WTC11 (cell line): Measurements from ENCODE around the gene LARP4B. TPM values are rescaled to one million over a fixed set of nuclear protein-coding genes. Genes with fewer than 3 reads are reported as not detected.

Source experiments
- ATAC-seq: fragments of 200-7000 bp; cut with Tn5 transposase; 2 replicates; pipeline ENCODE4 v1.10.0; 2021; ENCODE audit warnings: mild to moderate bottlenecking, moderate library complexity
- CTCF ChIA-PET: fragments of 300-600 bp; sonication (Branson Sonifier 250); formaldehyde crosslinking; loops from one replicate; lab custom pipeline; 2021; ENCODE audit warnings: antibody characterized with exemption; lab: Charles Lee
- POLR2A ChIA-PET: fragments of 350-600 bp; sonication (Branson Sonifier 250); formaldehyde crosslinking; loops from one replicate; lab custom pipeline; 2021; ENCODE audit warnings: antibody characterized with exemption; lab: Charles Lee
- DNase-seq: peaks from one replicate; pipeline ENCODE4 v3.0.0; 2021; ENCODE audit warnings: low spot score
- H3K27ac Mint-ChIP-seq: 2 replicates; pipeline ENCODE4 v1.8.0; 2021; ENCODE audit warnings: mixed read lengths
- H3K27me3 Mint-ChIP-seq: 2 replicates; pipeline ENCODE4 v1.8.0; 2021; ENCODE audit warnings: low read depth, mild to moderate bottlenecking, moderate library complexity, mixed read lengths
- H3K36me3 Mint-ChIP-seq: 2 replicates; pipeline ENCODE4 v1.8.0; 2021; ENCODE audit warnings: mixed read lengths
- H3K4me1 Mint-ChIP-seq: 2 replicates; pipeline ENCODE4 v1.8.0; 2022; ENCODE audit warnings: mixed read lengths
- H3K4me3 Mint-ChIP-seq: 2 replicates; pipeline ENCODE4 v1.8.0; 2021; ENCODE audit warnings: mild to moderate bottlenecking, moderate library complexity, mixed read lengths
- H3K9me3 Mint-ChIP-seq: 2 replicates; pipeline ENCODE4 v1.8.0; 2021; ENCODE audit warnings: mixed read lengths
- ARID4B ChIP-seq: sonication (generic); formaldehyde crosslinking; IDR thresholded peaks from 2 replicates; pipeline ENCODE4 v1.8.0; 2023; ENCODE audit warnings: missing genetic modification reagents, mild to moderate bottlenecking, borderline replicate concordance
- E2F1 ChIP-seq: sonication (generic); formaldehyde crosslinking; IDR thresholded peaks from 2 replicates; pipeline ENCODE4 v1.8.0; 2022; ENCODE audit warnings: mild to moderate bottlenecking, missing genetic modification reagents
- IRF2 ChIP-seq: sonication (generic); formaldehyde crosslinking; IDR thresholded peaks from 2 replicates; pipeline ENCODE4 v1.8.0; 2022; ENCODE audit warnings: low read depth, missing genetic modification reagents, borderline replicate concordance
- NFATC4 ChIP-seq: fragments of 250-450 bp; sonication (Bioruptor Pico); IDR thresholded peaks from 2 replicates; pipeline ENCODE4 v1.9.0; 2021; ENCODE audit warnings: mild to moderate bottlenecking
- RORB ChIP-seq: fragments of 250-450 bp; sonication (Bioruptor Pico); IDR thresholded peaks from 2 replicates; pipeline ENCODE4 v1.9.0; 2021; ENCODE audit warnings: mild to moderate bottlenecking
- ZBTB21 ChIP-seq: sonication (generic); formaldehyde crosslinking; IDR thresholded peaks from 2 replicates; pipeline ENCODE4 v1.8.1; 2023; ENCODE audit warnings: mild to moderate bottlenecking, missing genetic modification reagents, borderline replicate concordance
- ZNF281 ChIP-seq: sonication (generic); formaldehyde crosslinking; IDR thresholded peaks from 2 replicates; pipeline ENCODE4 v1.8.0; 2023; ENCODE audit warnings: mild to moderate bottlenecking, missing genetic modification reagents
- ZSCAN18 ChIP-seq: fragments of 250-450 bp; sonication (Bioruptor Pico); IDR thresholded peaks from 2 replicates; pipeline ENCODE4 v2.1.2; 2022; ENCODE audit warnings: mild to moderate bottlenecking, moderate library complexity
- total RNA-seq: library from RNA; stranded (reverse); gene quantifications from 3 replicates; pipeline ENCODE4 v1.2.3, GENCODE V29; 2021
- TF ChIP-seq, protein P1 (sequence below): sonication (generic); formaldehyde crosslinking; IDR thresholded peaks from 2 replicates; pipeline ENCODE4 v1.8.1; 2023; ENCODE audit warnings: mild to moderate bottlenecking, moderate library complexity, missing genetic modification reagents
- TF ChIP-seq, protein P2 (sequence below): sonication (generic); formaldehyde crosslinking; IDR thresholded peaks from 2 replicates; pipeline ENCODE4 v1.8.1; 2022; ENCODE audit warnings: low read depth, mild to moderate bottlenecking, moderate library complexity, missing genetic modification reagents, borderline replicate concordance
- TF ChIP-seq, protein P3 (sequence below): fragments of 200-600 bp; IDR thresholded peaks from 2 replicates; pipeline ENCODE4 v1.8.0; 2022; ENCODE audit warnings: antibody characterized with exemption
- TF ChIP-seq, protein P4 (sequence below): sonication (generic); formaldehyde crosslinking; IDR thresholded peaks from 2 replicates; pipeline ENCODE4 v1.8.0; 2022; ENCODE audit warnings: mild to moderate bottlenecking, missing genetic modification reagents

Gene LARP4B
- total RNA-seq, 1 experiment from 2014 or later: 87.1 TPM

GRCh38 chr10:968546-969199 lies 37.2 kb upstream of the LARP4B start (continued):
- TF ChIP-seq ZNF281 (no peak), ARID4B (no peak), ZSCAN18 (CRISPR knock-in tag) (no peak), ZBTB21 (CRISPR knock-in tag) (no peak)

DNA sequence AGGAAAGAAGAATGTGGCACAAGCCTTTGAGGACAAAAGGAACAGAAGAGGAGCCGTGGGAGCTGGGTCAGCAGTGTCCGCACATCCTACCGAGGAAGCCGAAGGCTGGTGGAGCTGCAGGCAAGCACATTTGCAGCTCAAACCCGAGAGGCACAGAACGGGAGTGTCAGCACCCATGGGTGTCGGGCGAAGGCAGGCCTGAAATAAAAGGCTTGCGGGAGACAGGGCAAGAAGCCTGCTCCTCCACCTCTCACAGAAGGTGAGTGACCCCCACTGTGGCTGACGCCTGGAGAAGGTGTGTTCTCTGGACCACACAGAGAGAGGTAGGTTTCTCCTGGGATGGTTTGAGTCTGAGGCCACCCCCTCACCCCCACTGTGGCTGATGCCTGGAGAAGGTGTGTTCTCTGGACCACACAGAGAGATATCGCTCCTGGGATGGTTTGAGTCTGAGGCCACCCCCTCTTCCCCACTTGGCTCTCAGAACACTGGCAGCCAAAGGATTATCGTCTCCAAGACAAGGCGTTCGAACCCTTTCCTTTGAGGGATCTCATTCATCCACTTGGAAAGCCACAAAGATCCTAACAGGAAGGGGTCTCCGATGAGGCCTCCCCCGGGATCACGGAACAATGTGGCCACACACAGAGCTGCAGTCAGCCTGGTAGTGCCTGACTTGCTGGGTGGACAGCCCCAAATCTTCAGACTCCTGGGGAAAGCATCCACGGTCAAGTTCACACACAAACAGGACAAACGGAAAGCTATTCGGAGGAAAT lies 35.1 kb upstream of the LARP4B start:
- ChIA-PET CTCF (no interaction called here), POLR2A (no interaction called here)
- Mint-ChIP-seq H3K27ac (no peak overlapping the region), H3K36me3 (no peaks in the 10 kb centered on the region), H3K9me3 (peaks cover 11% of the 10 kb centered on the region), H3K4me3 (no peak overlapping the region), H3K4me1 (peaks cover 4% of the 10 kb centered on the region), H3K27me3 (peaks cover 10% of the 10 kb centered on the region; the same call in 1 of the 2 replicates)
- no peak for ATAC-seq
- DNase-seq: no peak
- TF ChIP-seq IRF2 (no peak), E2F1 (CRISPR knock-in tag) (no peak), NFATC4 (CRISPR knock-in tag) (no peak), RORB (CRISPR knock-in tag) (no peak), ARID4B (no peak)
- TF ChIP-seq, protein P1, sequence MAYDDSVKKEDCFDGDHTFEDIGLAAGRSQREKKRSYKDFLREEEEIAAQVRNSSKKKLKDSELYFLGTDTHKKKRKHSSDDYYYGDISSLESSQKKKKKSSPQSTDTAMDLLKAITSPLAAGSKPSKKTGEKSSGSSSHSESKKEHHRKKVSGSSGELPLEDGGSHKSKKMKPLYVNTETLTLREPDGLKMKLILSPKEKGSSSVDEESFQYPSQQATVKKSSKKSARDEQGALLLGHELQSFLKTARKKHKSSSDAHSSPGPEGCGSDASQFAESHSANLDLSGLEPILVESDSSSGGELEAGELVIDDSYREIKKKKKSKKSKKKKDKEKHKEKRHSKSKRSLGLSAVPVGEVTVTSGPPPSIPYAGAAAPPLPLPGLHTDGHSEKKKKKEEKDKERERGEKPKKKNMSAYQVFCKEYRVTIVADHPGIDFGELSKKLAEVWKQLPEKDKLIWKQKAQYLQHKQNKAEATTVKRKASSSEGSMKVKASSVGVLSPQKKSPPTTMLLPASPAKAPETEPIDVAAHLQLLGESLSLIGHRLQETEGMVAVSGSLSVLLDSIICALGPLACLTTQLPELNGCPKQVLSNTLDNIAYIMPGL (CRISPR knock-in tag): no peak
- TF ChIP-seq, protein P2, sequence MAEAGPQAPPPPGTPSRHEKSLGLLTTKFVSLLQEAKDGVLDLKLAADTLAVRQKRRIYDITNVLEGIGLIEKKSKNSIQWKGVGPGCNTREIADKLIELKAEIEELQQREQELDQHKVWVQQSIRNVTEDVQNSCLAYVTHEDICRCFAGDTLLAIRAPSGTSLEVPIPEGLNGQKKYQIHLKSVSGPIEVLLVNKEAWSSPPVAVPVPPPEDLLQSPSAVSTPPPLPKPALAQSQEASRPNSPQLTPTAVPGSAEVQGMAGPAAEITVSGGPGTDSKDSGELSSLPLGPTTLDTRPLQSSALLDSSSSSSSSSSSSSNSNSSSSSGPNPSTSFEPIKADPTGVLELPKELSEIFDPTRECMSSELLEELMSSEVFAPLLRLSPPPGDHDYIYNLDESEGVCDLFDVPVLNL (CRISPR knock-in tag): no peak
- TF ChIP-seq, protein P3, sequence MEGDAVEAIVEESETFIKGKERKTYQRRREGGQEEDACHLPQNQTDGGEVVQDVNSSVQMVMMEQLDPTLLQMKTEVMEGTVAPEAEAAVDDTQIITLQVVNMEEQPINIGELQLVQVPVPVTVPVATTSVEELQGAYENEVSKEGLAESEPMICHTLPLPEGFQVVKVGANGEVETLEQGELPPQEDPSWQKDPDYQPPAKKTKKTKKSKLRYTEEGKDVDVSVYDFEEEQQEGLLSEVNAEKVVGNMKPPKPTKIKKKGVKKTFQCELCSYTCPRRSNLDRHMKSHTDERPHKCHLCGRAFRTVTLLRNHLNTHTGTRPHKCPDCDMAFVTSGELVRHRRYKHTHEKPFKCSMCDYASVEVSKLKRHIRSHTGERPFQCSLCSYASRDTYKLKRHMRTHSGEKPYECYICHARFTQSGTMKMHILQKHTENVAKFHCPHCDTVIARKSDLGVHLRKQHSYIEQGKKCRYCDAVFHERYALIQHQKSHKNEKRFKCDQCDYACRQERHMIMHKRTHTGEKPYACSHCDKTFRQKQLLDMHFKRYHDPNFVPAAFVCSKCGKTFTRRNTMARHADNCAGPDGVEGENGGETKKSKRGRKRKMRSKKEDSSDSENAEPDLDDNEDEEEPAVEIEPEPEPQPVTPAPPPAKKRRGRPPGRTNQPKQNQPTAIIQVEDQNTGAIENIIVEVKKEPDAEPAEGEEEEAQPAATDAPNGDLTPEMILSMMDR: no peak
- TF ChIP-seq, protein P4, sequence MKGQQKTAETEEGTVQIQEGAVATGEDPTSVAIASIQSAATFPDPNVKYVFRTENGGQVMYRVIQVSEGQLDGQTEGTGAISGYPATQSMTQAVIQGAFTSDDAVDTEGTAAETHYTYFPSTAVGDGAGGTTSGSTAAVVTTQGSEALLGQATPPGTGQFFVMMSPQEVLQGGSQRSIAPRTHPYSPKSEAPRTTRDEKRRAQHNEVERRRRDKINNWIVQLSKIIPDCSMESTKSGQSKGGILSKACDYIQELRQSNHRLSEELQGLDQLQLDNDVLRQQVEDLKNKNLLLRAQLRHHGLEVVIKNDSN (CRISPR knock-in tag): no peak
